Activated T-helper 2 cell treated with anti-CD3 and anti-CD28 coated beads, Interferon-gamma antibody, Interleukin-2, Interleukin-4, amounts not matched to agents 10 μg/mL and 5 μg/mL and 100 μg/mL, durations not matched to agents 14 hours and 24 hours and 36 hours (primary cell): ENCODE results near the gene RILPL2. TPM values are rescaled to one million over a fixed set of nuclear protein-coding genes. Genes with fewer than 3 reads are reported as not detected.
"Not testable (repeated sequence)": the region's sequence is repeated elsewhere in the genome, so short reads cannot be mapped to it uniquely, and the experiment has no call there.

Experiments used
- DNase-seq: peaks from one replicate; pipeline ENCODE4 v3.0.0; 2021; ENCODE audit warnings: low spot score
- H3K27ac Mint-ChIP-seq: one replicate; pipeline ENCODE4 v1.8.0; 2021; ENCODE audit warnings: mixed read lengths
- H3K27me3 Mint-ChIP-seq: one replicate; pipeline ENCODE4 v1.8.0; 2021; ENCODE audit warnings: low read depth, mixed read lengths
- H3K36me3 Mint-ChIP-seq: one replicate; pipeline ENCODE4 v1.8.0; 2021; ENCODE audit warnings: low read depth, mixed read lengths
- H3K4me1 Mint-ChIP-seq: one replicate; pipeline ENCODE4 v1.8.0; 2021; ENCODE audit warnings: low read depth, mixed read lengths
- H3K4me3 Mint-ChIP-seq: one replicate; pipeline ENCODE4 v1.8.0; 2021; ENCODE audit warnings: low read depth, mild to moderate bottlenecking, moderate library complexity, mixed read lengths
- H3K9me3 Mint-ChIP-seq: one replicate; pipeline ENCODE4 v1.8.0; 2021; ENCODE audit warnings: mixed read lengths
- intact Hi-C: fragments of 100-400 bp; cut with micrococcal nuclease; formaldehyde crosslinking; loops from one replicate; pipeline ENCODE4 v1.15.1; 2023
- total RNA-seq: library from RNA; stranded (reverse); gene quantifications from 2 replicates; pipeline ENCODE4 v1.2.3, GENCODE V29; 2022

Gene RILPL2
- total RNA-seq, 1 donor from 2014 or later, result 15.7 TPM

- peaks cover 26% of the 10 kb centered on the region for H3K36me3 Mint-ChIP-seq
- intact Hi-C loops, result no loop called here
- H3K27me3 Mint-ChIP-seq, result no peaks in the 10 kb centered on the region
- no peak for DNase-seq
- no peak overlapping the region for H3K4me3 Mint-ChIP-seq
- H3K9me3 Mint-ChIP-seq, result no peaks in the 10 kb centered on the region
- H3K27ac Mint-ChIP-seq, result no peak overlapping the region
- peaks cover 7% of the 10 kb centered on the region for H3K4me1 Mint-ChIP-seq
Observed at GRCh38 chr12:123471374-123472068, 35.0 kb upstream of the RILPL2 start.

GRCh38 chr12:123469978-123470377 lies 33.5 kb upstream of the RILPL2 start:
- Mint-ChIP-seq H3K4me3 (no peak overlapping the region), H3K27ac (no peak overlapping the region), H3K27me3 (no peaks in the 10 kb centered on the region), H3K9me3 (no peaks in the 10 kb centered on the region), H3K4me1 (peaks cover 5% of the 10 kb centered on the region), H3K36me3 (peaks cover 41% of the 10 kb centered on the region)
- no peak for DNase-seq
- intact Hi-C loops, result no loop called here

GRCh38 chr12:123468786-123469185 lies 32.3 kb upstream of the RILPL2 start:
- Mint-ChIP-seq H3K4me3 (no peak overlapping the region), H3K27ac (no peak overlapping the region), H3K27me3 (no peaks in the 10 kb centered on the region), H3K36me3 (peaks cover 44% of the 10 kb centered on the region), H3K4me1 (no peaks in the 10 kb centered on the region), H3K9me3 (no peaks in the 10 kb centered on the region)
- intact Hi-C loops, result no loop called here
- no peak for DNase-seq

- DNase-seq, result no peak
- H3K4me1 Mint-ChIP-seq, result peaks cover 6% of the 10 kb centered on the region
- H3K4me3 Mint-ChIP-seq, result no peak overlapping the region
- H3K27ac Mint-ChIP-seq, result no peak overlapping the region
- intact Hi-C loops, result no loop called here
- H3K27me3 Mint-ChIP-seq, result no peaks in the 10 kb centered on the region
- H3K9me3 Mint-ChIP-seq, result no peaks in the 10 kb centered on the region
- H3K36me3 Mint-ChIP-seq, result peaks cover 42% of the 10 kb centered on the region
Observed at GRCh38 chr12:123465084-123465483, 28.6 kb upstream of the RILPL2 start.

GRCh38 chr12:123463174-123463573 lies 26.7 kb upstream of the RILPL2 start:
- H3K36me3 Mint-ChIP-seq, result peaks cover 51% of the 10 kb centered on the region
- DNase-seq, H3K27ac Mint-ChIP-seq, H3K9me3 Mint-ChIP-seq, H3K4me3 Mint-ChIP-seq, intact Hi-C loops, H3K27me3 Mint-ChIP-seq: not testable (repeated sequence)
- H3K4me1 Mint-ChIP-seq, result peaks cover 15% of the 10 kb centered on the region

- intact Hi-C loops, result loop anchor here (1.0 to 5.0 kb wide), 3 partner anchors 76 to 126 kb away; partner anchors contain the start of genes KMT5A, SBNO1 and TMED2
Observed at GRCh38 chr12:123457980-123458779, 21.7 kb upstream of the RILPL2 start, which contains the start of gene SNRNP35. TSS of gene SNRNP35 (plus strand) at chr12:123458139. CDS start at chr12:123465541, 7,402 bp downstream.

GRCh38 chr12:123453165-123453564 lies 16.7 kb upstream of the RILPL2 start:
- no peak for DNase-seq
- intact Hi-C loops, result no loop called here
- Mint-ChIP-seq H3K36me3 (no peaks in the 10 kb centered on the region), H3K27me3 (no peaks in the 10 kb centered on the region), H3K27ac (no peak overlapping the region), H3K4me3 (no peak overlapping the region), H3K9me3 (no peaks in the 10 kb centered on the region), H3K4me1 (peaks cover 12% of the 10 kb centered on the region)

More at GRCh38 chr12:123457980-123458779, 21.7 kb upstream of the RILPL2 start, which contains the start of gene SNRNP35:
- Mint-ChIP-seq H3K4me3 (peak within 1 kb of the TSS; percentile 94), H3K27me3 (no peaks in the 10 kb centered on the region), H3K27ac (peak within 1 kb of the TSS; percentile 99), H3K4me1 (peaks cover 15% of the 10 kb centered on the region), H3K36me3 (peaks cover 22% of the 10 kb centered on the region), H3K9me3 (no peaks in the 10 kb centered on the region)
- DNase-seq, result peak; percentile 81

GRCh38 chr12:123452276-123452550 lies 15.7 kb upstream of the RILPL2 start:
- H3K9me3 Mint-ChIP-seq, intact Hi-C loops, H3K27me3 Mint-ChIP-seq, H3K36me3 Mint-ChIP-seq, H3K4me3 Mint-ChIP-seq, DNase-seq, H3K27ac Mint-ChIP-seq: not testable (repeated sequence)
- H3K4me1 Mint-ChIP-seq, result peaks cover 12% of the 10 kb centered on the region

GRCh38 chr12:123450636-123451035 lies 14.2 kb upstream of the RILPL2 start:
- intact Hi-C loops, result no loop called here
- Mint-ChIP-seq H3K36me3 (no peaks in the 10 kb centered on the region), H3K4me1 (peaks cover 20% of the 10 kb centered on the region), H3K27me3 (no peaks in the 10 kb centered on the region), H3K9me3 (no peaks in the 10 kb centered on the region), H3K27ac (no peak overlapping the region), H3K4me3 (no peak overlapping the region)
- DNase-seq, result no peak

GRCh38 chr12:123449856-123450255 lies 13.4 kb upstream of the RILPL2 start:
- DNase-seq, result no peak
- Mint-ChIP-seq H3K9me3 (no peaks in the 10 kb centered on the region), H3K4me3 (no peak overlapping the region), H3K36me3 (no peaks in the 10 kb centered on the region), H3K27ac (peak overlapping the region; percentile 64), H3K27me3 (no peaks in the 10 kb centered on the region), H3K4me1 (peaks cover 20% of the 10 kb centered on the region)
- intact Hi-C loops, result no loop called here

GRCh38 chr12:123449249-123449733 lies 12.8 kb upstream of the RILPL2 start:
- H3K4me1 Mint-ChIP-seq, result peaks cover 20% of the 10 kb centered on the region
- no peak for DNase-seq
- no peaks in the 10 kb centered on the region for H3K27me3 Mint-ChIP-seq
- H3K27ac Mint-ChIP-seq, result peak overlapping the region; percentile 64
- peak overlapping the region; percentile 37 for H3K4me3 Mint-ChIP-seq
- H3K36me3 Mint-ChIP-seq, result no peaks in the 10 kb centered on the region
- intact Hi-C loops, result no loop called here
- no peaks in the 10 kb centered on the region for H3K9me3 Mint-ChIP-seq

- intact Hi-C loops, result no loop called here
- no peak for DNase-seq
- no peak overlapping the region for H3K4me3 Mint-ChIP-seq
- no peaks in the 10 kb centered on the region for H3K27me3 Mint-ChIP-seq
- H3K27ac Mint-ChIP-seq, result no peak overlapping the region
- peaks cover 21% of the 10 kb centered on the region for H3K4me1 Mint-ChIP-seq
- no peaks in the 10 kb centered on the region for H3K36me3 Mint-ChIP-seq
- H3K9me3 Mint-ChIP-seq, result no peaks in the 10 kb centered on the region
Observed at GRCh38 chr12:123446333-123446713, 9.8 kb upstream of the RILPL2 start.
